ENCODE results near the gene SRPK1. TPM values are rescaled to one million over a fixed set of nuclear protein-coding genes. Genes with fewer than 3 reads are reported as not detected.

SRPK1 gene
- total RNA-seq, 2 experiments from 2014 or later = 75.6 to 109 TPM

GRCh38 chr6:35900448-35900847, 20.4 kb downstream of the SRPK1 start:
- intact Hi-C loops (cut with micrococcal nuclease; ENCODE audit: unreplicated experiment) = no loop called here
- CTCF ChIA-PET (ENCODE audit: unreplicated experiment) = no interaction called here
- H3K36me3 ChIP-seq (ENCODE audit: insufficient read depth, low read length) = peaks cover 95% of the 10 kb centered on the region

GRCh38 chr6:35898003-35898402, 22.9 kb downstream of the SRPK1 start:
- POLR2A ChIA-PET = interaction anchor here (0.6 to 1.2 kb wide), 3 partner anchors 12 to 113 kb away, joined by 3 to 7 read pairs (median 6); no protein-coding TSS in a partner anchor
- no peak overlapping the region for H2AFZ ChIP-seq (ENCODE audit: low read length)

More at GRCh38 chr6:35900448-35900847, 20.4 kb downstream of the SRPK1 start:
- 0 out of 2 replicates have a peak, but pooled peaks cover 7% of the 10 kb centered on the region for H4K20me1 ChIP-seq (ENCODE audit: insufficient read depth, low read length)
- H3K4me2 ChIP-seq (ENCODE audit: low read length) = no peak overlapping the region
- H3K9me2 ChIP-seq (ENCODE audit: insufficient read depth, low read length) = no peaks in the 10 kb centered on the region
- no peak overlapping the region for H3K4me3 ChIP-seq (ENCODE audit: low read depth, low read length, poor library complexity, severe bottlenecking)
- no peak for DNase-seq (ENCODE audit: low spot score)
- H3K9me3 ChIP-seq (ENCODE audit: low read length) = no peaks in the 10 kb centered on the region
- TF ChIP-seq EZH2phosphoT487 (IDR thresholded peaks at IDR 0.05; ENCODE audit: borderline replicate concordance, low read depth, low read length) (no peak), CTCF (conservative IDR thresholded peaks at IDR 0.05; ENCODE audit: low read length) (no peak)
- peaks cover 84% of the 10 kb centered on the region for H3K79me2 ChIP-seq (ENCODE audit: insufficient read depth, low read depth, low read length)
- no peak overlapping the region for H3K27ac ChIP-seq (ENCODE audit: low read depth, low read length, poor library complexity, severe bottlenecking)
- POLR2A ChIA-PET = interaction anchor here (1.0 kb wide), 1 partner anchor 17 kb away, joined by 7 read pairs; no protein-coding TSS in a partner anchor
- H3K4me1 ChIP-seq (ENCODE audit: insufficient read depth, low read length, poor library complexity, severe bottlenecking) = no peaks in the 10 kb centered on the region
- BruUV-seq (replicated peaks) = no TSS peak
- no peak overlapping the region for H2AFZ ChIP-seq (ENCODE audit: low read length)

More at GRCh38 chr6:35898003-35898402, 22.9 kb downstream of the SRPK1 start:
- H3K4me1 ChIP-seq (ENCODE audit: insufficient read depth, low read length, poor library complexity, severe bottlenecking) = no peaks in the 10 kb centered on the region
- DNase-seq (ENCODE audit: low spot score) = no peak
- no peak overlapping the region for H3K4me3 ChIP-seq (ENCODE audit: low read depth, low read length, poor library complexity, severe bottlenecking)
- intact Hi-C loops (cut with micrococcal nuclease; ENCODE audit: unreplicated experiment) = no loop called here
- H3K79me2 ChIP-seq (ENCODE audit: insufficient read depth, low read depth, low read length) = peaks cover 91% of the 10 kb centered on the region
- TF ChIP-seq CTCF (conservative IDR thresholded peaks at IDR 0.05; ENCODE audit: low read length) (no peak), EZH2phosphoT487 (IDR thresholded peaks at IDR 0.05; ENCODE audit: borderline replicate concordance, low read depth, low read length) (no peak)
- H3K9me3 ChIP-seq (ENCODE audit: low read length) = no peaks in the 10 kb centered on the region
- H3K4me2 ChIP-seq (ENCODE audit: low read length) = no peak overlapping the region
- H3K9me2 ChIP-seq (ENCODE audit: insufficient read depth, low read length) = no peaks in the 10 kb centered on the region
- 0 out of 2 replicates have a peak, but pooled peaks cover 7% of the 10 kb centered on the region for H4K20me1 ChIP-seq (ENCODE audit: insufficient read depth, low read length)
- CTCF ChIA-PET (ENCODE audit: unreplicated experiment) = no interaction called here
- peaks cover 82% of the 10 kb centered on the region for H3K36me3 ChIP-seq (ENCODE audit: insufficient read depth, low read length)
- no peak overlapping the region for H3K27ac ChIP-seq (ENCODE audit: low read depth, low read length, poor library complexity, severe bottlenecking)
- no TSS peak for BruUV-seq (replicated peaks)

Measured in OCI-LY7 (cell line).